Osteoblast (primary cell): ENCODE results near the gene PLXNA3. TPM values are rescaled to one million over a fixed set of nuclear protein-coding genes. Genes with fewer than 3 reads are reported as not detected.
A peak's percentile ranks its signal among the peaks of the same experiment; 100 is the strongest.

ENCODE experiments used
- DNase-seq: peaks from one replicate; pipeline ENCODE4 v3.0.0; 2011; ENCODE audit warnings: low spot score, mixed read lengths; ENCODE audit not compliant: insufficient read length; ENCODE audit errors: missing footprints
- H2AFZ ChIP-seq: 2 replicates; pipeline ENCODE4 v1.6.0; 2011; ENCODE audit warnings: mild to moderate bottlenecking, low read length
- H3K27ac ChIP-seq: 2 replicates; pipeline ENCODE4 v1.5.1; 2011; ENCODE audit warnings: mild to moderate bottlenecking, low read depth, low read length, moderate library complexity
- H3K27me3 ChIP-seq: 2 replicates; pipeline ENCODE4 v1.6.0; 2012; ENCODE audit warnings: mild to moderate bottlenecking, control low read depth, inconsistent platforms, low read length, moderate library complexity; ENCODE audit not compliant: insufficient read depth
- H3K36me3 ChIP-seq: 2 replicates; pipeline ENCODE4 v1.5.1; 2011; ENCODE audit warnings: mild to moderate bottlenecking, low read length, control low read depth, moderate library complexity; ENCODE audit not compliant: insufficient read depth
- H3K4me1 ChIP-seq: 2 replicates; pipeline ENCODE4 v1.5.1; 2011; ENCODE audit warnings: mild to moderate bottlenecking, low read length, control low read depth, moderate library complexity; ENCODE audit not compliant: insufficient read depth
- H3K4me2 ChIP-seq: 2 replicates; pipeline ENCODE4 v1.6.0; 2011; ENCODE audit warnings: mild to moderate bottlenecking, low read length; ENCODE audit not compliant: insufficient read depth
- H3K4me3 ChIP-seq: fragments of 200-600 bp; sonication (generic); 3 replicates; pipeline ENCODE4 v1.5.1; 2012; ENCODE audit warnings: mild to moderate bottlenecking, low read length, inconsistent platforms; ENCODE audit not compliant: insufficient read depth
- H3K79me2 ChIP-seq: 2 replicates; pipeline ENCODE4 v1.6.0; 2012; ENCODE audit warnings: mild to moderate bottlenecking, low read length, control low read depth, inconsistent platforms; ENCODE audit not compliant: insufficient read depth
- H3K9me3 ChIP-seq: 2 replicates; pipeline ENCODE4 v1.5.1; 2011; ENCODE audit warnings: low read depth, low read length, control low read depth
- H4K20me1 ChIP-seq: 2 replicates; pipeline ENCODE4 v1.6.0; 2012; ENCODE audit warnings: mild to moderate bottlenecking, low read length, control low read depth; ENCODE audit not compliant: insufficient read depth
- total RNA-seq: library from RNA; depleted of rRNA; stranded (reverse); fragments of >200 nt; gene quantifications from 2 replicates; pipeline ENCODE4 v1.2.3, GENCODE V29; 2012
- TF ChIP-seq, protein P1 (sequence below): IDR thresholded peaks from 2 replicates; pipeline ENCODE4 v1.5.1; 2011; ENCODE audit warnings: mild to moderate bottlenecking, low read depth, low read length, moderate library complexity; ENCODE audit errors: extremely low read depth

The PLXNA3 gene
- total RNA-seq, 1 donor: 18.8 TPM

DNA sequence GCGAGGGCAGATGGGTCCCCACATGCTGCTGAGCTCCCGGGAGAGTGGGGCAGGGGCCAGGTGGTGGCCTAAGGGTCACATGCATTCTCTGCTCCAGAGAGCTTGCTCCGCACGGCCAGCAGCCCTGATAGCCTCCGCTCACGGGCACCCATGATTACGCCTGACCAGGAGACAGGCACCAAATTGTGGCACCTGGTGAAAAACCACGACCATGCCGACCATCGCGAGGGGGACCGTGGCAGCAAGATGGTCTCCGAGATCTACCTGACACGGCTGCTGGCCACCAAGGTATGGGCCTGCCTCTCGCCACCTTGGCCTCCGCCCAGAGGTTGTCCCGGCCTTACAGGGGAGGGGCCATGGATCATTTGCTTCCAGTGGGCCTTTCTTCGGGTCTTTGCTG, 11.8 kb downstream of the PLXNA3 start:
- DNase-seq: no peak
- H3K27me3 ChIP-seq: no peaks in the 10 kb centered on the region
- H3K79me2 ChIP-seq: no peaks in the 10 kb centered on the region
- H3K4me1 ChIP-seq: no peaks in the 10 kb centered on the region
- H2AFZ ChIP-seq: no peak overlapping the region
- no peak overlapping the region for H3K4me2 ChIP-seq
- no peaks in the 10 kb centered on the region for H3K9me3 ChIP-seq
- H3K36me3 ChIP-seq: peaks cover 15% of the 10 kb centered on the region
- no peak overlapping the region for H3K4me3 ChIP-seq
- TF ChIP-seq, protein P1, sequence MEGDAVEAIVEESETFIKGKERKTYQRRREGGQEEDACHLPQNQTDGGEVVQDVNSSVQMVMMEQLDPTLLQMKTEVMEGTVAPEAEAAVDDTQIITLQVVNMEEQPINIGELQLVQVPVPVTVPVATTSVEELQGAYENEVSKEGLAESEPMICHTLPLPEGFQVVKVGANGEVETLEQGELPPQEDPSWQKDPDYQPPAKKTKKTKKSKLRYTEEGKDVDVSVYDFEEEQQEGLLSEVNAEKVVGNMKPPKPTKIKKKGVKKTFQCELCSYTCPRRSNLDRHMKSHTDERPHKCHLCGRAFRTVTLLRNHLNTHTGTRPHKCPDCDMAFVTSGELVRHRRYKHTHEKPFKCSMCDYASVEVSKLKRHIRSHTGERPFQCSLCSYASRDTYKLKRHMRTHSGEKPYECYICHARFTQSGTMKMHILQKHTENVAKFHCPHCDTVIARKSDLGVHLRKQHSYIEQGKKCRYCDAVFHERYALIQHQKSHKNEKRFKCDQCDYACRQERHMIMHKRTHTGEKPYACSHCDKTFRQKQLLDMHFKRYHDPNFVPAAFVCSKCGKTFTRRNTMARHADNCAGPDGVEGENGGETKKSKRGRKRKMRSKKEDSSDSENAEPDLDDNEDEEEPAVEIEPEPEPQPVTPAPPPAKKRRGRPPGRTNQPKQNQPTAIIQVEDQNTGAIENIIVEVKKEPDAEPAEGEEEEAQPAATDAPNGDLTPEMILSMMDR: no peak
- H3K27ac ChIP-seq: no peak overlapping the region
- peaks cover 3% of the 10 kb centered on the region for H4K20me1 ChIP-seq

- TF ChIP-seq, protein P1: no peak
- H3K36me3 ChIP-seq: peaks cover 12% of the 10 kb centered on the region
- no peaks in the 10 kb centered on the region for H3K79me2 ChIP-seq
- peaks cover 3% of the 10 kb centered on the region for H4K20me1 ChIP-seq
- DNase-seq: no peak
- no peaks in the 10 kb centered on the region for H3K4me1 ChIP-seq
- H3K4me2 ChIP-seq: no peak overlapping the region
- no peaks in the 10 kb centered on the region for H3K27me3 ChIP-seq
- H3K4me3 ChIP-seq: no peak overlapping the region
- H3K27ac ChIP-seq: no peak overlapping the region
- H3K9me3 ChIP-seq: no peaks in the 10 kb centered on the region
- no peak overlapping the region for H2AFZ ChIP-seq
Observed at GRCh38 chrX:154470434-154470833, 12.4 kb downstream of the PLXNA3 start.

- no peaks in the 10 kb centered on the region for H3K4me1 ChIP-seq
- H4K20me1 ChIP-seq: peaks cover 3% of the 10 kb centered on the region
- peaks cover 14% of the 10 kb centered on the region for H3K36me3 ChIP-seq
- no peaks in the 10 kb centered on the region for H3K79me2 ChIP-seq
- H2AFZ ChIP-seq: no peak overlapping the region
- H3K27ac ChIP-seq: no peak overlapping the region
- H3K27me3 ChIP-seq: no peaks in the 10 kb centered on the region
- TF ChIP-seq, protein P1: no peak
- no peak overlapping the region for H3K4me2 ChIP-seq
- H3K4me3 ChIP-seq: no peak overlapping the region
- DNase-seq: peak; percentile 76
- no peaks in the 10 kb centered on the region for H3K9me3 ChIP-seq
Observed at GRCh38 chrX:154470914-154471568, 13.0 kb downstream of the PLXNA3 start.

GRCh38 chrX:154471839-154472684, 14.0 kb downstream of the PLXNA3 start:
- no peaks in the 10 kb centered on the region for H3K79me2 ChIP-seq

More at GRCh38 chrX:154471839-154472684, 14.0 kb downstream of the PLXNA3 start:
- Histone ChIP-seq H2AFZ (no peak overlapping the region), H4K20me1 (peaks cover 3% of the 10 kb centered on the region), H3K36me3 (peaks cover 12% of the 10 kb centered on the region), H3K9me3 (no peaks in the 10 kb centered on the region), H3K4me3 (no peak overlapping the region), H3K4me1 (no peaks in the 10 kb centered on the region), H3K4me2 (no peak overlapping the region), H3K27ac (no peak overlapping the region), H3K27me3 (no peaks in the 10 kb centered on the region)
- peak; percentile 70 for DNase-seq
- TF ChIP-seq, protein P1: no peak
